Measurements from ENCODE around the gene EDN2. TPM values are rescaled to one million over a fixed set of nuclear protein-coding genes. Genes with fewer than 3 reads are reported as not detected.
A peak's percentile ranks its signal among the peaks of the same experiment; 100 is the strongest.

The EDN2 gene
- 0.04 TPM for polyA plus RNA-seq (2013, experiment 1 of 2)
- polyA plus RNA-seq (2013, experiment 2 of 2): not detected

- Histone ChIP-seq H2BK5ac (ENCODE audit: low read length) (peak within 1 kb of the TSS; percentile 10), H3K14ac (ENCODE audit: low read length) (peak within 1 kb of the TSS; percentile 14), H3K23ac (ENCODE audit: low read depth, low read length, poor library complexity) (peak within 1 kb of the TSS; percentile 77), H2AFZ (ENCODE audit: low read length) (no peak within 1 kb of the TSS), H3K79me1 (ENCODE audit: low read depth, low read length) (no peaks in the 10 kb centered on the region), H3K4ac (ENCODE audit: low read length) (peak within 1 kb of the TSS; percentile 70), H4K8ac (ENCODE audit: low read depth, low read length) (no peak within 1 kb of the TSS), H3K27me3 (ENCODE audit: control insufficient read depth in 3 of 3, insufficient read depth in 3 of 3, low read depth in 1 of 3, low read length in 3 of 3) (no peaks in the 10 kb centered on the region), H4K91ac (ENCODE audit: low read depth, low read length, poor library complexity) (no peak within 1 kb of the TSS), H3K18ac (ENCODE audit: low read length) (peak within 1 kb of the TSS; percentile 80), H2BK120ac (ENCODE audit: low read depth, low read length) (peak within 1 kb of the TSS; percentile 5), H3K4me1 (ENCODE audit: control insufficient read depth in 2 of 2, insufficient read depth in 1 of 2, low read depth in 1 of 2, low read length in 2 of 2) (peaks cover 26 to 51% of the 10 kb centered on the region in 2 donors), H3K36me3 (replicated peaks in 1 of 2; ENCODE audit: control insufficient read depth in 2 of 2, insufficient read depth in 2 of 2, low read length in 2 of 2) (no peaks in the 10 kb centered on the region), H2BK12ac (ENCODE audit: low read length) (no peak within 1 kb of the TSS), H3K9ac (ENCODE audit: low read depth, low read length, poor library complexity) (peak within 1 kb of the TSS; percentile 70), H2AK5ac (ENCODE audit: low read depth, low read length) (peak within 1 kb of the TSS; percentile 69), H2BK15ac (ENCODE audit: low read length) (no peak within 1 kb of the TSS), H3K4me3 (ENCODE audit: low read length in 2 of 2) (no peak within 1 kb of the TSS), H3K9me3 (replicated peaks in 1 of 2; ENCODE audit: control insufficient read depth in 2 of 2, insufficient read depth in 1 of 2, low read depth in 1 of 2, low read length in 2 of 2) (no peaks in the 10 kb centered on the region), H3K4me2 (ENCODE audit: insufficient read depth, low read length, poor library complexity, severe bottlenecking) (no peak within 1 kb of the TSS), H3K27ac (replicated peaks; ENCODE audit: low read length) (no peak within 1 kb of the TSS)
- no peak for DNase-seq (ENCODE audit: low spot score)
- no CpG with 5 or more reads among the region's 27 CpGs for WGBS, 2 donors (ENCODE audit: extremely low coverage in 2 of 2, insufficient read length in 2 of 2, insufficient replicate concordance in 1 of 2)
These were observed at the start of gene EDN2 for GRCh38 chr1:41484402-41485241. EDN2 (minus strand) TSS chr1:41484683; CDS start chr1:41484601, 82 bp downstream.

- H3K4me3 ChIP-seq (ENCODE audit: low read length in 2 of 2): no peak overlapping the region
- no peak overlapping the region for H4K8ac ChIP-seq (ENCODE audit: low read depth, low read length)
- H3K4me2 ChIP-seq (ENCODE audit: insufficient read depth, low read length, poor library complexity, severe bottlenecking): no peak overlapping the region
- H3K23ac ChIP-seq (ENCODE audit: low read depth, low read length, poor library complexity): no peak overlapping the region
- no peak overlapping the region for H3K27ac ChIP-seq (replicated peaks; ENCODE audit: low read length)
- peak overlapping the region; percentile 22 for H3K18ac ChIP-seq (ENCODE audit: low read length)
- no peaks in the 10 kb centered on the region for H3K4me1 ChIP-seq (ENCODE audit: control insufficient read depth in 2 of 2, insufficient read depth in 1 of 2, low read depth in 1 of 2, low read length in 2 of 2)
- no peaks in the 10 kb centered on the region for H3K27me3 ChIP-seq (ENCODE audit: control insufficient read depth in 3 of 3, insufficient read depth in 3 of 3, low read depth in 1 of 3, low read length in 3 of 3)
- no peak overlapping the region for H4K91ac ChIP-seq (ENCODE audit: low read depth, low read length, poor library complexity)
- H3K79me1 ChIP-seq (ENCODE audit: low read depth, low read length): peaks cover 6% of the 10 kb centered on the region
- H2BK120ac ChIP-seq (ENCODE audit: low read depth, low read length): no peak overlapping the region
- peaks cover 0 to 8% of the 10 kb centered on the region in 2 donors for H3K9me3 ChIP-seq (replicated peaks in 1 of 2; ENCODE audit: control insufficient read depth in 2 of 2, insufficient read depth in 1 of 2, low read depth in 1 of 2, low read length in 2 of 2)
- H2AFZ ChIP-seq (ENCODE audit: low read length): no peak overlapping the region
- H3K36me3 ChIP-seq (replicated peaks in 1 of 2; ENCODE audit: control insufficient read depth in 2 of 2, insufficient read depth in 2 of 2, low read length in 2 of 2): no peaks in the 10 kb centered on the region
- H3K9ac ChIP-seq (ENCODE audit: low read depth, low read length, poor library complexity): no peak overlapping the region
- no peak overlapping the region for H3K14ac ChIP-seq (ENCODE audit: low read length)
- H3K4ac ChIP-seq (ENCODE audit: low read length): no peak overlapping the region
- no CpG with 5 or more reads among the region's 5 CpGs for WGBS, 2 donors (ENCODE audit: extremely low coverage in 2 of 2, insufficient read length in 2 of 2, insufficient replicate concordance in 1 of 2)
- no peak overlapping the region for H2AK5ac ChIP-seq (ENCODE audit: low read depth, low read length)
- H2BK12ac ChIP-seq (ENCODE audit: low read length): no peak overlapping the region
- DNase-seq (ENCODE audit: low spot score): no peak
- H2BK5ac ChIP-seq (ENCODE audit: low read length): no peak overlapping the region
- H2BK15ac ChIP-seq (ENCODE audit: low read length): peak overlapping the region; percentile 5
These were observed 49.2 kb upstream of the EDN2 start for GRCh38 chr1:41533731-41534080.

- Histone ChIP-seq H3K4me2 (ENCODE audit: insufficient read depth, low read length, poor library complexity, severe bottlenecking) (no peak overlapping the region), H2BK5ac (ENCODE audit: low read length) (no peak overlapping the region), H4K91ac (ENCODE audit: low read depth, low read length, poor library complexity) (no peak overlapping the region), H3K14ac (ENCODE audit: low read length) (no peak overlapping the region), H3K4me3 (ENCODE audit: low read length in 2 of 2) (no peak overlapping the region), H2BK15ac (ENCODE audit: low read length) (no peak overlapping the region), H3K4ac (ENCODE audit: low read length) (no peak overlapping the region), H2AK5ac (ENCODE audit: low read depth, low read length) (peak overlapping the region; percentile 49), H2AFZ (ENCODE audit: low read length) (no peak overlapping the region), H2BK120ac (ENCODE audit: low read depth, low read length) (no peak overlapping the region), H4K8ac (ENCODE audit: low read depth, low read length) (no peak overlapping the region), H3K9ac (ENCODE audit: low read depth, low read length, poor library complexity) (no peak overlapping the region), H3K4me1 (ENCODE audit: control insufficient read depth in 2 of 2, insufficient read depth in 1 of 2, low read depth in 1 of 2, low read length in 2 of 2) (no peaks in the 10 kb centered on the region), H3K27ac (replicated peaks; ENCODE audit: low read length) (no peak overlapping the region), H3K9me3 (replicated peaks in 1 of 2; ENCODE audit: control insufficient read depth in 2 of 2, insufficient read depth in 1 of 2, low read depth in 1 of 2, low read length in 2 of 2) (peaks cover 0 to 8% of the 10 kb centered on the region in 2 donors), H3K27me3 (ENCODE audit: control insufficient read depth in 3 of 3, insufficient read depth in 3 of 3, low read depth in 1 of 3, low read length in 3 of 3) (no peaks in the 10 kb centered on the region), H3K79me1 (ENCODE audit: low read depth, low read length) (peaks cover 6% of the 10 kb centered on the region), H3K23ac (ENCODE audit: low read depth, low read length, poor library complexity) (no peak overlapping the region), H3K36me3 (replicated peaks in 1 of 2; ENCODE audit: control insufficient read depth in 2 of 2, insufficient read depth in 2 of 2, low read length in 2 of 2) (no peaks in the 10 kb centered on the region), H2BK12ac (ENCODE audit: low read length) (no peak overlapping the region), H3K18ac (ENCODE audit: low read length) (peak overlapping the region; percentile 40)
- DNase-seq (ENCODE audit: low spot score): no peak
- no CpG with 5 or more reads among the region's 12 CpGs for WGBS, 2 donors (ENCODE audit: extremely low coverage in 2 of 2, insufficient read length in 2 of 2, insufficient replicate concordance in 1 of 2)
These were observed 48.7 kb upstream of the EDN2 start for GRCh38 chr1:41533016-41533730.
